Peyer's patch (tissue), 4 donors: ENCODE data around the gene TFIP11. TPM values are rescaled to one million over a fixed set of nuclear protein-coding genes. Genes with fewer than 3 reads are reported as not detected.

Experiments
- DNase-seq, 3 donors: peaks; one replicate each; pipeline ENCODE4 v3.0.0-alpha.2; 2017 to 2019
- H3K27ac ChIP-seq, 4 donors: fragments of 200-600 bp; sonication (generic); one replicate each; pipeline ENCODE4 v1.5.1; 2016 to 2019
- H3K27me3 ChIP-seq, 2 donors: fragments of 200-600 bp; sonication (generic); one replicate each; pipeline ENCODE4 v1.5.1; 2019
- H3K36me3 ChIP-seq, 3 donors: fragments of 200-600 bp; sonication (generic); one replicate each; pipeline ENCODE4 v1.5.1; 2016 to 2019
- H3K4me1 ChIP-seq, 4 donors: fragments of 200-600 bp; sonication (generic); one replicate each; pipeline ENCODE4 v1.5.1; 2016 to 2019
- H3K4me3 ChIP-seq, 4 donors: fragments of 200-600 bp; sonication (generic); 1 replicate in 3 of 4; 2 replicates in 1 of 4; pipeline ENCODE4 v1.5.1; 2016 to 2019; ENCODE audit warnings: mild to moderate bottlenecking in 1 of 4
- H3K9me3 ChIP-seq, 4 donors: fragments of 200-600 bp; sonication (generic); one replicate each; pipeline ENCODE4 v1.5.1; 2016 to 2019; ENCODE audit warnings: mild to moderate bottlenecking in 1 of 4
- CTCF ChIP-seq, 6 experiments: fragments of 450-650 bp in 4 of 6; fragments of 200-600 bp in 2 of 6; sonication (generic) in 1 of 6; IDR thresholded peaks; one replicate each; pipeline ENCODE4 v1.5.1; 2017 to 2019; ENCODE audit warnings: antibody characterized with exemption in 6 of 6, mild to moderate bottlenecking in 3 of 6, moderate library complexity in 1 of 6
- POLR2A ChIP-seq, 2 donors: fragments of 450-650 bp; IDR thresholded peaks; one replicate each; pipeline ENCODE4 v1.5.1; 2017; ENCODE audit warnings: antibody characterized with exemption in 2 of 2, mild to moderate bottlenecking in 2 of 2, moderate library complexity in 2 of 2
- total RNA-seq, 4 donors: library from RNA; depleted of rRNA; stranded (reverse); fragments of >200 nt; gene quantifications; one replicate each; pipeline ENCODE4 v1.1.0, GENCODE V29; 2016

TFIP11 gene
- total RNA-seq, 4 donors from 2014 or later = 24.0 to 46.2 (median 30.8) TPM

- Histone ChIP-seq H3K27me3 (no peaks in the 10 kb centered on the region), H3K9me3 (no peaks in the 10 kb centered on the region), H3K36me3 (peaks cover 0 to 10% (median 0%) of the 10 kb centered on the region in 3 donors), H3K4me1 (peaks cover 0 to 56% (median 21%) of the 10 kb centered on the region in 4 donors), H3K27ac (peak overlapping the region in 1 of 4 donors; percentile 27), H3K4me3 (no peak overlapping the region)
- TF ChIP-seq CTCF (IDR thresholded peaks at IDR 0.05) (no peak), POLR2A (IDR thresholded peaks at IDR 0.05) (no peak)
- DNase-seq = no peak
These were observed 30.1 kb downstream of the TFIP11 start for GRCh38 chr22:26482161-26482560.

DNA sequence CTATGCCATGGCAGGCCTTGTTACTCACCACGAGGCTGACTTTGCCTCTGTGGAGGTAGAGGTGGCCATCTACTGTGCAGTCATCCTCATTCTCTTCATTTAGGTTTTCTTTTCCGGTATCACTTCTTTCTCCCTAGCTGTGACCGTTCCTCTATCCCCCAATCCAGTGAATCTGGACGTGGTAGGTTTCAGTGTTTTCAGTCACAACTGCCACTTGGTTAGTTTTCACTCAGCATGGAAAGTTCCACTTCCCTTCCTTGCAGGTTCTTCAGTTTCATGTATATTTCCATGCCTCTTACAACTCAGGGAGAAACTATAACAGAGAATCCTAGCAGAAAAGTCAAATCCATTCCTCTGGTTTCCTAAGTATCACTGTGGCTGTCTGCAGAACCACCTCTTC lies 30.6 kb downstream of the TFIP11 start:
- H3K27ac ChIP-seq = peak overlapping the region in 1 of 4 donors; percentile 27
- peaks cover 0 to 14% (median 0%) of the 10 kb centered on the region in 3 donors for H3K36me3 ChIP-seq
- TF ChIP-seq CTCF (IDR thresholded peaks at IDR 0.05) = no peak
- no peak for TF ChIP-seq POLR2A (IDR thresholded peaks at IDR 0.05)
- no peaks in the 10 kb centered on the region for H3K9me3 ChIP-seq
- no peaks in the 10 kb centered on the region for H3K27me3 ChIP-seq
- no peak for DNase-seq
- no peak overlapping the region for H3K4me3 ChIP-seq
- H3K4me1 ChIP-seq = peaks cover 0 to 56% (median 21%) of the 10 kb centered on the region in 4 donors

DNA sequence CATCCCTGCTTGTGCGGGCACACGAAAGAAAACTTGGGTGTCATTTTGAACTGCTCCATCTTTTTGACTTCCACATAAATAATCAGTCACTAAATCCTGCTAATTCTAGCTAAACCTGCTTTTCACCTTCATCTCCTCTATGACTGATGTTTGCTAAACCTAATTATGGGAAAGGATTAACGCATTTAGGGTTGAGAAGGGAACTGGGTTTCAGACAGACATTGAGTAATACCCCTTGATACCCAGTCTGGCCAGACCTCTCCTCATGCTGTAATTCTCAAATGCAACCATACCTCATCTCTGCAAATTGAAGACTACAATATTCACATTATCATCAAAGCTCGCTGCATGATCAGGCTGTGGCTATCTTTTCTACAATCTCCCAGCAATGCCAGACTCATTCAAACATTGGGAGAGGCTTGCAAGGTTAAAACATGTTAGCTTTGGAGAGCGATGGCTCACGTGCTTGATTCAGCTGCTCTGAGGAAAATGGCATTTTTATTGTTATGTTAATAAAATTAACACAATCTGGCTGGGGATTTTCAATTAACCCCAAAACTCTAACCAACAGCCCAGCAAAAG lies 31.1 kb downstream of the TFIP11 start:
- TF ChIP-seq POLR2A (IDR thresholded peaks at IDR 0.05) (no peak), CTCF (IDR thresholded peaks at IDR 0.05) (no peak)
- no peak for DNase-seq

GRCh38 chr22:26480611-26480932 lies 31.7 kb downstream of the TFIP11 start:
- Histone ChIP-seq H3K4me1 (peaks cover 0 to 56% (median 21%) of the 10 kb centered on the region in 4 donors), H3K36me3 (peaks cover 0 to 24% (median 0%) of the 10 kb centered on the region in 3 donors), H3K27me3 (no peaks in the 10 kb centered on the region), H3K27ac (peak overlapping the region in 2 of 4 donors; percentile 19 to 39), H3K4me3 (no peak overlapping the region), H3K9me3 (no peaks in the 10 kb centered on the region)
- no peak for DNase-seq
- no peak for TF ChIP-seq POLR2A (IDR thresholded peaks at IDR 0.05)
- no peak for TF ChIP-seq CTCF (IDR thresholded peaks at IDR 0.05)

More for the DNA sequence above, 31.1 kb downstream of the TFIP11 start:
- Histone ChIP-seq H3K4me1 (peaks cover 0 to 56% (median 21%) of the 10 kb centered on the region in 4 donors), H3K36me3 (peaks cover 0 to 19% (median 0%) of the 10 kb centered on the region in 3 donors), H3K4me3 (no peak overlapping the region), H3K9me3 (no peaks in the 10 kb centered on the region), H3K27me3 (no peaks in the 10 kb centered on the region), H3K27ac (peak overlapping the region in 1 of 4 donors; percentile 27)

DNA sequence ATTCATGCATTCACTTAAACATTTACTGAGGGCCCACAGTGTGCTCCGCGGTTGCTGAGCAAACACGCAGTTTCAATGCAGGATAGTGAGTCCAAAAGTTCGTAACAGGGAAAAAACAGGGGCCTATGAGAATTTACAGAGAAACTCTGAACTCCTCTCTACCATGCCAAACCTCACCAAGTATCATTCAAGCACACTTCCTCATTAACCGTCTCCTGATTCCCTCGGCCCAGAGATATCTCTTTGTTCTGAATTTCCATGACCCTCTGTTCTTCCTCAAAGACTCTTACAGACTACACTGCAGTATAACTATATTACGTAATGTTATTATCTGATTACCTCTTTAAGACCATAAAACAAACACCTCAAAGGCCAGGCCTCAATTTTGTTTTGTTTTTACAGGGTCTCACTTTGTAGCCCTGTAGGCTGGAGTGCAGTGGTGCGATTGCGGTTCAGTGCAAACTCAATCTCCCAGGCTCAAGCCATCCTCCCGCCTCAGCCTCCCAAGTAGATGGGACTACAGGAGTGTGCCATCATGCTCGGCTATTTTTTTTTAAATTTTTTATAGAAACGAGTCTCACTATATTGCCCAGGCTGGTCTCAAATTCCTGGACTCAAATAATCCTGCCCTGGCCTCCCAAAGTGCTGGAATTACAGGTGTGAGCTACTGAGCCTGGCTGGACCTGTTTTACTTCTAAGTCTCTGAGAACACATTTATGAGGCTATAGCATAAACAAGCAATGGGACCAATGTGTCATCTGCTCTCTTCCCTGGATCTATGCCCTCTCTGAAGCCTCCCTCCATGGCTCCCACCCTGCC lies 32.3 kb downstream of the TFIP11 start:
- TF ChIP-seq POLR2A (IDR thresholded peaks at IDR 0.05) (no peak), CTCF (IDR thresholded peaks at IDR 0.05) (no peak)
- Histone ChIP-seq H3K9me3 (no peaks in the 10 kb centered on the region), H3K36me3 (peaks cover 0 to 30% (median 0%) of the 10 kb centered on the region in 3 donors), H3K27ac (peak overlapping the region; percentile 2 to 52 (median 20)), H3K27me3 (no peaks in the 10 kb centered on the region), H3K4me3 (peak overlapping the region; percentile 5 to 29 (median 26)), H3K4me1 (peaks cover 0 to 52% (median 20%) of the 10 kb centered on the region in 4 donors)
- DNase-seq = no peak
